HCT116 (cell line): ENCODE data around the gene GALNT16. TPM values are rescaled to one million over a fixed set of nuclear protein-coding genes. Genes with fewer than 3 reads are reported as not detected.

Experiments
- ATAC-seq: fragments of 200-7000 bp; cut with Tn5 transposase; 2 replicates; pipeline ENCODE4 v1.9.1; 2020; ENCODE audit warnings: mild to moderate bottlenecking, moderate library complexity
- BruUV-seq: library from RNA; stranded (reverse); fragments of 400-500 nt; replicated peaks from 2 replicates; lab custom pipeline; 2021; lab: Mats Ljungman, UMichigan
- CTCF ChIA-PET: fragments of 300-600 bp; sonication (Branson Sonifier 250); formaldehyde crosslinking; loops from one replicate; lab custom pipeline; 2021; ENCODE audit warnings: antibody characterized with exemption; lab: Charles Lee
- POLR2A ChIA-PET: fragments of 300-600, 350-600 bp; sonication (Branson Sonifier 250); formaldehyde crosslinking; loops from one replicate; lab custom pipeline; 2021; ENCODE audit warnings: antibody characterized with exemption; lab: Charles Lee
- RAD21 ChIA-PET, 2 experiments: fragments of 300-600 bp; sonication (Branson Sonifier 250); formaldehyde crosslinking; loops; one replicate each; lab custom pipeline; 2023; ENCODE audit warnings: low total read pairs in 2 of 2; ENCODE audit not compliant: uncharacterized antibody in 2 of 2, unreplicated experiment in 2 of 2, low non-redundant PET in 1 of 2; lab: Charles Lee
- DNase-seq: peaks from one replicate; pipeline ENCODE4 v3.0.0-alpha.2; 2010; ENCODE audit warnings: low read depth, low spot score
- H2AFZ ChIP-seq: fragments of 200-600 bp; shearing (Covaris generic), sonication (generic); 2 replicates; pipeline ENCODE4 v1.6.1; 2017; ENCODE audit warnings: low read depth, mixed run types, mixed read lengths, antibody characterized with exemption, low read length; ENCODE audit not compliant: poor library complexity, severe bottlenecking
- H3K27ac ChIP-seq: 2 replicates; pipeline ENCODE4 v1.5.1; 2012; ENCODE audit warnings: low read depth, low read length
- H3K27me3 ChIP-seq: fragments of 200-600 bp; sonication (generic); 2 replicates; pipeline ENCODE4 v1.6.1; 2016; ENCODE audit warnings: mixed run types, low read length, mixed read lengths; ENCODE audit not compliant: insufficient read depth
- H3K36me3 ChIP-seq, 2 experiments: fragments of 200-500 bp in 1 of 2; fragments of 200-600 bp in 1 of 2; sonication (Bioruptor generic) in 1 of 2; sonication (generic) in 1 of 2; 2 replicates each; pipeline versions ENCODE4 v1.5.1 to v1.6.1; 2014 to 2016; ENCODE audit warnings: low read length in 2 of 2, inconsistent platforms in 1 of 2, mixed read lengths in 1 of 2, mixed run types in 1 of 2; ENCODE audit not compliant: insufficient read depth in 2 of 2, control insufficient read depth in 1 of 2
- H3K4me1 ChIP-seq, 2 experiments: fragments of 200-600 bp in 1 of 2; sonication (generic) in 1 of 2; 2 replicates each; pipeline versions ENCODE4 v1.5.1 to v1.6.1; 2012 to 2017; ENCODE audit warnings: low read length in 2 of 2, inconsistent platforms in 1 of 2, mild to moderate bottlenecking in 1 of 2, mixed read lengths in 1 of 2, mixed run types in 1 of 2, moderate library complexity in 1 of 2; ENCODE audit not compliant: insufficient read depth in 2 of 2, control insufficient read depth in 1 of 2
- H3K4me2 ChIP-seq: fragments of 200-600 bp; sonication (generic); 2 replicates; pipeline ENCODE4 v1.6.1; 2017; ENCODE audit warnings: mixed run types, low read length, mixed read lengths
- H3K4me3 ChIP-seq, 2 experiments: fragments of 200-600 bp in 1 of 2; sonication (generic) in 1 of 2; replicated peaks in 1 of 2; 2 replicates each; pipeline ENCODE4 v1.5.1; 2011 to 2016; ENCODE audit warnings: low read length in 2 of 2, control low read depth in 1 of 2, low read depth in 1 of 2, mild to moderate bottlenecking in 1 of 2, mixed read lengths in 1 of 2, mixed run types in 1 of 2
- H3K79me2 ChIP-seq: fragments of 200-600 bp; sonication (generic); 2 replicates; pipeline ENCODE4 v1.6.1; 2017; ENCODE audit warnings: mild to moderate bottlenecking, mixed run types, low read length, moderate library complexity, mixed read lengths; ENCODE audit not compliant: insufficient read depth
- H3K9ac ChIP-seq: fragments of 200-600 bp; sonication (generic); 2 replicates; pipeline ENCODE4 v1.6.1; 2016; ENCODE audit warnings: low read length, mixed read lengths
- H3K9me2 ChIP-seq: fragments of 200-600 bp; sonication (generic), shearing (Covaris generic); 2 replicates; pipeline ENCODE4 v1.6.1; 2017; ENCODE audit warnings: mixed run types, mild to moderate bottlenecking, moderate library complexity; ENCODE audit not compliant: insufficient read depth
- H3K9me3 ChIP-seq, 2 experiments: fragments of 200-500 bp in 1 of 2; fragments of 200-600 bp in 1 of 2; sonication (Bioruptor generic) in 1 of 2; sonication (generic) in 1 of 2; 2 replicates each; pipeline ENCODE4 v1.6.1; 2014 to 2017; ENCODE audit warnings: low read length in 2 of 2, mixed read lengths in 2 of 2, inconsistent platforms in 1 of 2, low read depth in 1 of 2, mild to moderate bottlenecking in 1 of 2, mixed run types in 1 of 2, moderate library complexity in 1 of 2; ENCODE audit not compliant: control insufficient read depth in 1 of 2, insufficient read depth in 1 of 2
- H4K20me1 ChIP-seq: fragments of 200-600 bp; sonication (generic), shearing (Covaris generic); 2 replicates; pipeline ENCODE4 v1.6.1; 2017; ENCODE audit warnings: mixed run types, mild to moderate bottlenecking, moderate library complexity; ENCODE audit not compliant: insufficient read depth
- EGR1 ChIP-seq: IDR thresholded peaks from 2 replicates; pipeline ENCODE4 v1.6.1; 2012; ENCODE audit warnings: low read depth
- ELF1 ChIP-seq: IDR thresholded peaks from 2 replicates; pipeline ENCODE4 v1.6.1; 2012; ENCODE audit warnings: low read depth, borderline replicate concordance
- EZH2phosphoT487 ChIP-seq: fragments of 200-600 bp; IDR thresholded peaks from 2 replicates; pipeline ENCODE4 v1.6.1; 2018; ENCODE audit warnings: antibody characterized with exemption, borderline replicate concordance
- POLR2AphosphoS5 ChIP-seq: IDR thresholded peaks from 2 replicates; pipeline ENCODE4 v1.6.1; 2011; ENCODE audit warnings: mild to moderate bottlenecking, low read depth, low read length, moderate library complexity
- SRF ChIP-seq: IDR thresholded peaks from 2 replicates; pipeline ENCODE4 v1.6.1; 2012; ENCODE audit warnings: low read depth
- TCF7L2 ChIP-seq: IDR thresholded peaks from 2 replicates; pipeline ENCODE4 v1.7.0; 2011; ENCODE audit warnings: borderline replicate concordance, inconsistent platforms; ENCODE audit not compliant: insufficient read depth, insufficient read length; ENCODE audit errors: extremely low read depth
- YY1 ChIP-seq: IDR thresholded peaks from 2 replicates; pipeline ENCODE4 v1.6.1; 2011; ENCODE audit warnings: low read length, low read depth, moderate library complexity, mild to moderate bottlenecking; ENCODE audit not compliant: insufficient replicate concordance; ENCODE audit errors: extremely low read depth
- ZFX ChIP-seq: fragments of 450-650 bp; IDR thresholded peaks from 2 replicates; pipeline ENCODE4 v1.6.1; 2017
- intact Hi-C: fragments of 100-400 bp; cut with micrococcal nuclease; formaldehyde crosslinking; loops from 2 replicates; pipeline ENCODE4 v1.10.0; 2022
- total RNA-seq: library from RNA; stranded (reverse); gene quantifications from one replicate; pipeline ENCODE4 v1.2.1, GENCODE V29; 2021; ENCODE audit not compliant: unreplicated experiment
- TF ChIP-seq, protein P1 (sequence below): IDR thresholded peaks from 2 replicates; pipeline ENCODE4 v1.6.1; 2012

GALNT16 gene
- total RNA-seq, 1 experiment from 2014 or later, result 0.32 TPM

GRCh38 chr14:69320581-69321365, 60.8 kb downstream of the GALNT16 start:
- ChIA-PET POLR2A (no interaction called here), RAD21 (no interaction called here), CTCF (no interaction called here)
- no peak overlapping the region for H2AFZ ChIP-seq
- ATAC-seq (no peak), DNase-seq (no peak)
- no TSS peak for BruUV-seq
- no peaks in the 10 kb centered on the region for H3K36me3 ChIP-seq
- peaks cover 0 to 9% of the 10 kb centered on the region in 2 experiments; a peak in 2 of 4 replicates for H3K4me1 ChIP-seq
- H3K4me3 ChIP-seq, result no peak overlapping the region
- intact Hi-C loops, result no loop called here
- no peaks in the 10 kb centered on the region for H3K79me2 ChIP-seq
- H4K20me1 ChIP-seq, result no peaks in the 10 kb centered on the region
- H3K9me3 ChIP-seq, result no peaks in the 10 kb centered on the region
- no peak overlapping the region for H3K4me2 ChIP-seq
- H3K27ac ChIP-seq, result no peak overlapping the region
- H3K27me3 ChIP-seq, result no peaks in the 10 kb centered on the region
- H3K9ac ChIP-seq, result no peak overlapping the region
- TF ChIP-seq ZFX (no peak), YY1 (no peak)
- H3K9me2 ChIP-seq, result no peaks in the 10 kb centered on the region

GRCh38 chr14:69321601-69322330, 61.8 kb downstream of the GALNT16 start:
- DNase-seq, result no peak
- H3K27me3 ChIP-seq, result no peaks in the 10 kb centered on the region
- CTCF ChIA-PET, result no interaction called here
- H3K9ac ChIP-seq, result no peak overlapping the region
- no peaks in the 10 kb centered on the region for H4K20me1 ChIP-seq
- ATAC-seq, result no peak
- no peak overlapping the region for H3K4me2 ChIP-seq
- H3K9me3 ChIP-seq, result no peaks in the 10 kb centered on the region
- no peaks in the 10 kb centered on the region for H3K36me3 ChIP-seq
- no peaks in the 10 kb centered on the region for H3K9me2 ChIP-seq
- no peak overlapping the region for H2AFZ ChIP-seq
- RAD21 ChIA-PET, result no interaction called here
- TF ChIP-seq EZH2phosphoT487 (no peak), ELF1 (no peak), EGR1 (no peak), ZFX (no peak), TCF7L2 (no peak), SRF (no peak), POLR2AphosphoS5 (no peak), YY1 (no peak)
- TF ChIP-seq, protein P1, sequence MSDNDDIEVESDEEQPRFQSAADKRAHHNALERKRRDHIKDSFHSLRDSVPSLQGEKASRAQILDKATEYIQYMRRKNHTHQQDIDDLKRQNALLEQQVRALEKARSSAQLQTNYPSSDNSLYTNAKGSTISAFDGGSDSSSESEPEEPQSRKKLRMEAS, result no peak
- H3K79me2 ChIP-seq, result no peaks in the 10 kb centered on the region
- intact Hi-C loops, result no loop called here
- no TSS peak for BruUV-seq
- peaks cover 0 to 7% of the 10 kb centered on the region in 2 experiments; a peak in 2 of 4 replicates for H3K4me1 ChIP-seq
- H3K4me3 ChIP-seq, result no peak overlapping the region
- POLR2A ChIA-PET, result interaction anchor here (0.7 kb wide), 1 partner anchor 36 kb away, joined by 4 read pairs; no protein-coding TSS in a partner anchor
- no peak overlapping the region for H3K27ac ChIP-seq
